ENCODE data around the gene KCTD13. TPM values are rescaled to one million over a fixed set of nuclear protein-coding genes. Genes with fewer than 3 reads are reported as not detected.
"Not testable (repeated sequence)": the region's sequence is repeated elsewhere in the genome, so short reads cannot be mapped to it uniquely, and the experiment has no call there.

Gene KCTD13
- total and polyA plus RNA-seq, 9 donors, result 4.3 to 18.8 (median 12.2) TPM

GRCh38 chr16:29889372-29889771 lies 36.7 kb downstream of the KCTD13 start:
- H3K27ac ChIP-seq (ENCODE audit: low read length); H3K4me1 ChIP-seq (ENCODE audit: control insufficient read depth, insufficient read depth, low read length); H3K27me3 ChIP-seq (ENCODE audit: control insufficient read depth, insufficient read depth, low read length); H3K4me3 ChIP-seq (ENCODE audit: low read length); H3K36me3 ChIP-seq (ENCODE audit: control insufficient read depth, insufficient read depth, low read length); DNase-seq; H3K9me3 ChIP-seq (replicated peaks; ENCODE audit: control insufficient read depth, low read depth, low read length): not testable (repeated sequence)
- 80% methylated on average over 1 of the region's 3 CpGs for WGBS (ENCODE audit: insufficient coverage)

- Histone ChIP-seq H3K4me3 (ENCODE audit: low read length) (no peak overlapping the region), H3K36me3 (ENCODE audit: control insufficient read depth, insufficient read depth, low read length) (no peaks in the 10 kb centered on the region), H3K4me1 (ENCODE audit: control insufficient read depth, insufficient read depth, low read length) (no peaks in the 10 kb centered on the region), H3K27ac (ENCODE audit: low read length) (no peak overlapping the region), H3K27me3 (ENCODE audit: control insufficient read depth, insufficient read depth, low read length) (no peaks in the 10 kb centered on the region), H3K9me3 (replicated peaks; ENCODE audit: control insufficient read depth, low read depth, low read length) (no peaks in the 10 kb centered on the region)
- no peak for DNase-seq
- WGBS (ENCODE audit: insufficient coverage), result 69% methylated on average over 6 of the region's 6 CpGs
Observed at GRCh38 chr16:29883987-29884386, 42.0 kb downstream of the KCTD13 start.

GRCh38 chr16:29881050-29881449 lies 45.0 kb downstream of the KCTD13 start:
- H3K27me3 ChIP-seq (ENCODE audit: control insufficient read depth, insufficient read depth, low read length), result peaks cover 23% of the 10 kb centered on the region
- H3K4me1 ChIP-seq (ENCODE audit: control insufficient read depth, insufficient read depth, low read length), result peaks cover 9% of the 10 kb centered on the region
- no peaks in the 10 kb centered on the region for H3K9me3 ChIP-seq (replicated peaks; ENCODE audit: control insufficient read depth, low read depth, low read length)
- WGBS (ENCODE audit: insufficient coverage), result 83% methylated on average over 1 of the region's 3 CpGs
- no peak overlapping the region for H3K27ac ChIP-seq (ENCODE audit: low read length)
- H3K36me3 ChIP-seq (ENCODE audit: control insufficient read depth, insufficient read depth, low read length), result no peaks in the 10 kb centered on the region
- DNase-seq, result no peak
- H3K4me3 ChIP-seq (ENCODE audit: low read length), result no peak overlapping the region

- no peak for DNase-seq
- Histone ChIP-seq H3K27ac (ENCODE audit: low read length) (no peak overlapping the region), H3K36me3 (ENCODE audit: control insufficient read depth, insufficient read depth, low read length) (no peaks in the 10 kb centered on the region), H3K9me3 (replicated peaks; ENCODE audit: control insufficient read depth, low read depth, low read length) (no peaks in the 10 kb centered on the region), H3K4me1 (ENCODE audit: control insufficient read depth, insufficient read depth, low read length) (peaks cover 9% of the 10 kb centered on the region), H3K27me3 (ENCODE audit: control insufficient read depth, insufficient read depth, low read length) (peaks cover 37% of the 10 kb centered on the region), H3K4me3 (ENCODE audit: low read length) (no peak overlapping the region)
- 91% methylated on average over 3 of the region's 14 CpGs for WGBS (ENCODE audit: insufficient coverage)
Observed at GRCh38 chr16:29878172-29878571, 47.9 kb downstream of the KCTD13 start.

- no peak overlapping the region for H3K27ac ChIP-seq (ENCODE audit: low read length)
- no peak overlapping the region for H3K4me3 ChIP-seq (ENCODE audit: low read length)
- no peak for DNase-seq
- 5% methylated on average over 21 of the region's 28 CpGs for WGBS (ENCODE audit: insufficient coverage)
- H3K9me3 ChIP-seq (replicated peaks; ENCODE audit: control insufficient read depth, low read depth, low read length), result no peaks in the 10 kb centered on the region
- H3K4me1 ChIP-seq (ENCODE audit: control insufficient read depth, insufficient read depth, low read length), result peaks cover 9% of the 10 kb centered on the region
- H3K27me3 ChIP-seq (ENCODE audit: control insufficient read depth, insufficient read depth, low read length), result peaks cover 37% of the 10 kb centered on the region
- no peaks in the 10 kb centered on the region for H3K36me3 ChIP-seq (ENCODE audit: control insufficient read depth, insufficient read depth, low read length)
Observed at GRCh38 chr16:29877266-29877961, 48.6 kb downstream of the KCTD13 start.

- peaks cover 37% of the 10 kb centered on the region for H3K27me3 ChIP-seq (ENCODE audit: control insufficient read depth, insufficient read depth, low read length)
- 4% methylated on average over 39 of the region's 45 CpGs for WGBS (ENCODE audit: insufficient coverage)
- H3K4me3 ChIP-seq (ENCODE audit: low read length), result no peak overlapping the region
- DNase-seq, result no peak
- H3K36me3 ChIP-seq (ENCODE audit: control insufficient read depth, insufficient read depth, low read length), result no peaks in the 10 kb centered on the region
- no peak overlapping the region for H3K27ac ChIP-seq (ENCODE audit: low read length)
- no peaks in the 10 kb centered on the region for H3K9me3 ChIP-seq (replicated peaks; ENCODE audit: control insufficient read depth, low read depth, low read length)
- peaks cover 9% of the 10 kb centered on the region for H3K4me1 ChIP-seq (ENCODE audit: control insufficient read depth, insufficient read depth, low read length)
Observed at GRCh38 chr16:29876594-29877249, 49.3 kb downstream of the KCTD13 start.

GRCh38 chr16:29876217-29876593 lies 49.8 kb downstream of the KCTD13 start:
- no peak overlapping the region for H3K4me3 ChIP-seq (ENCODE audit: low read length)
- no peak overlapping the region for H3K27ac ChIP-seq (ENCODE audit: low read length)
- no peak for DNase-seq
- no peaks in the 10 kb centered on the region for H3K36me3 ChIP-seq (ENCODE audit: control insufficient read depth, insufficient read depth, low read length)
- H3K4me1 ChIP-seq (ENCODE audit: control insufficient read depth, insufficient read depth, low read length), result peaks cover 9% of the 10 kb centered on the region
- no peaks in the 10 kb centered on the region for H3K9me3 ChIP-seq (replicated peaks; ENCODE audit: control insufficient read depth, low read depth, low read length)
- 7% methylated on average over 16 of the region's 18 CpGs for WGBS (ENCODE audit: insufficient coverage)
- peaks cover 37% of the 10 kb centered on the region for H3K27me3 ChIP-seq (ENCODE audit: control insufficient read depth, insufficient read depth, low read length)

GRCh38 chr16:29875206-29875605 lies 50.8 kb downstream of the KCTD13 start:
- Histone ChIP-seq H3K36me3 (ENCODE audit: control insufficient read depth, insufficient read depth, low read length) (no peaks in the 10 kb centered on the region), H3K27me3 (ENCODE audit: control insufficient read depth, insufficient read depth, low read length) (peaks cover 37% of the 10 kb centered on the region)

GRCh38 chr16:29873319-29873718 lies 52.7 kb downstream of the KCTD13 start:
- Histone ChIP-seq H3K36me3 (ENCODE audit: control insufficient read depth, insufficient read depth, low read length) (no peaks in the 10 kb centered on the region), H3K4me1 (ENCODE audit: control insufficient read depth, insufficient read depth, low read length) (peaks cover 9% of the 10 kb centered on the region), H3K9me3 (replicated peaks; ENCODE audit: control insufficient read depth, low read depth, low read length) (no peaks in the 10 kb centered on the region), H3K27me3 (ENCODE audit: control insufficient read depth, insufficient read depth, low read length) (peaks cover 37% of the 10 kb centered on the region), H3K27ac (ENCODE audit: low read length) (no peak overlapping the region), H3K4me3 (ENCODE audit: low read length) (no peak overlapping the region)
- no peak for DNase-seq
- WGBS (ENCODE audit: insufficient coverage), result 86% methylated on average over 26 of the region's 26 CpGs

More at GRCh38 chr16:29875206-29875605, 50.8 kb downstream of the KCTD13 start:
- Histone ChIP-seq H3K27ac (ENCODE audit: low read length) (no peak overlapping the region), H3K4me1 (ENCODE audit: control insufficient read depth, insufficient read depth, low read length) (peaks cover 9% of the 10 kb centered on the region), H3K4me3 (ENCODE audit: low read length) (no peak overlapping the region), H3K9me3 (replicated peaks; ENCODE audit: control insufficient read depth, low read depth, low read length) (no peaks in the 10 kb centered on the region)
- WGBS (ENCODE audit: insufficient coverage), result 97% methylated on average over 3 of the region's 6 CpGs
- no peak for DNase-seq

GRCh38 chr16:29871822-29872546 lies 54.0 kb downstream of the KCTD13 start:
- 88% methylated on average over 11 of the region's 16 CpGs for WGBS (ENCODE audit: insufficient coverage)

More at GRCh38 chr16:29871822-29872546, 54.0 kb downstream of the KCTD13 start:
- DNase-seq, result no peak
- H3K4me1 ChIP-seq (ENCODE audit: control insufficient read depth, insufficient read depth, low read length), result peaks cover 7% of the 10 kb centered on the region
- H3K4me3 ChIP-seq (ENCODE audit: low read length), result no peak overlapping the region
- no peaks in the 10 kb centered on the region for H3K9me3 ChIP-seq (replicated peaks; ENCODE audit: control insufficient read depth, low read depth, low read length)
- no peaks in the 10 kb centered on the region for H3K36me3 ChIP-seq (ENCODE audit: control insufficient read depth, insufficient read depth, low read length)
- H3K27me3 ChIP-seq (ENCODE audit: control insufficient read depth, insufficient read depth, low read length), result peaks cover 23% of the 10 kb centered on the region
- no peak overlapping the region for H3K27ac ChIP-seq (ENCODE audit: low read length)
